A549 treated with AZD9567 at 1 μM for 4 hours (cell line): ENCODE results near the gene CD40. TPM values are rescaled to one million over a fixed set of nuclear protein-coding genes. Genes with fewer than 3 reads are reported as not detected.

Source experiments
- total RNA-seq: library from RNA; stranded (reverse); fragments of 200-300 nt; extraction: Qiagen RNA extraction; gene quantifications from 5 replicates; pipeline ENCODE4 v1.2.3, GENCODE V29; 2022; ENCODE audit not compliant: insufficient read depth

CD40 gene
- 4.1 to 6.3 TPM (median 4.7 TPM) in 5 replicates for total RNA-seq

DNA sequence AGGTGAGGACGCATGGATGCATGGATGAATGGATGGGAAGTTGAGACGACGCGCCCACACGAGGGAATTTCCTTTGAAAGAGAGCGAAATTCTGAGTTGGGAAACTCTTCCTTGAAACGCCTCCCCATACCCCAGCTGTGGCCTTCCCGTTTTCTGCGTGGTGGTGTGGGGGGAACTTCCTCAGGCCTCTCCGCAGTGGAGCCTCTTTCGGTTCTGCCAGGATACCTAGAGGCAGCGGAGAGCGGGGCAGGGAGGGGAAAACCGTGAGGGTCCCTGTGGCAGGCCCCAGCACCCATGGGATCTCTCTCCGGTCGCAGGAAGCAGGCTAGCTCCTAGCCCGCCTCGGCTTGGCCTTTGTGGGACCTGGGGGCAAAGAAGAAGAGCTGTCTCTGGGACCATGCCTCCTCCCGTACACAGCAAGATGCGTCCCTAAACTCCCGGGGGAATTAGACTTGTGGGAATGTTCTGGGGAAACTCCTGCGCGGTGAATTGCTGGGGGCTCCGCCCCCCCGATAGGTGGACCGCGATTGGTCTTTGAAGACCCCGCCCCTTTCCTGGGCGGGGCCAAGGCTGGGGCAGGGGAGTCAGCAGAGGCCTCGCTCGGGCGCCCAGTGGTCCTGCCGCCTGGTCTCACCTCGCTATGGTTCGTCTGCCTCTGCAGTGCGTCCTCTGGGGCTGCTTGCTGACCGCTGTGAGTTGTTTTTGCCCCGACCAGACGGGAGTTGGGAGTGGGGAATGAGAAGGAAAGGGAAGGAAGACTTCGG, at the start of gene CD40:
CD40 (plus strand) TSS at position 611 of the 764 bp plus-strand sequence; CDS start at position 641, 30 bp downstream.

DNA sequence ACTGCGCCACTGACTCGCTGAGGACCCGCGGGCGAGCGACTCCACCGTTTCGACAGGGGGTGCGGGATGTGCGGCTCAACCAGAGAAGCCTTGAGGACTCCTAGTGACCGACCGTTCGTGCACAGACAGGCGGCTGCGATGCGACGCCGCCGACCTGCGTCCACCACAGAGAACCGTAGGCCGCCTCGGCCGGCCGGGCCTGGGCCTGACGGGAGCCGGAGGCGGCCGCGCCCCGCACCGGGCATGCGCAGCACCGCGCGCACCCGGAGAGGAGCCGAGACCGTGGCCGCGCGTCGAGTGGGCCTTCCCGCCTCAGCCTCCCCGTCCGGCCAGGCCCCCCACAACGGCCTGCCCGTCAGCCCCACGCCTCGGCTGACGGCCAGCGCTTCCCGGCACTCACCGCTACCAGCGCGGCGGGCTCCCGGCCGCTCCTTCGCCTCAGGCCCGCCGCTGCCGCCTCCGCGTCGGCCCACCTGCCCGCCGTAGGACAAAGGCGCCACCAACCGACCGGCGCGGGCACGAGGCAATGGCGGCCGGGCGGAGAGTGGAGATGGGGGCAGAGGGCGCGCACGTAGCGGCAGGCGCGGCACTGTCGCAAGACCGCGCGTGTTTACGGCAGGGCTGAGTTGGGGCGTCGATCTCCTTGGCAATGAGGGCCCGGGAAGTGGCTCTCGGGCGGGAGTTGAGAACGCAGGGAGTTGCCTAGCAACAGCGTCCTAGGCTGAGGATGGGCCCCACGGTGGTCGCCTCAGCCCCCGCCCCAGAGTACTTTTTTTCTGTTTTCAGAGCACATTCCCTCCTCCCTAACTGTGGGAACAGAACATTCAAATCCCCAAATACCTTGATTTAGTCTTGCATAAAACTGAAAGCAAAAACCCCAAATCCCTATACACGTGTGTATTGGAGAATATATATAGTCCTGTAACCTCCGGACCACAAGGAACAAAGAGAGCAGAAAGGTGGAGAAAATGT, 28.4 kb upstream of the CD40 start, which contains the start of gene NCOA5:
NCOA5 (minus strand) TSS at position 546 of the 972 bp plus-strand sequence. CDS start 10,538 bp downstream, outside the sequence.

Other genes with a start within 250 kb of the CD40 start
- gene ZSWIM1, start 237.1 kb upstream of the CD40 start, total RNA-seq, result 5.2 to 8.3 TPM (median 5.8 TPM) in 5 replicates
- 0.22 to 0.46 TPM (median 0.36 TPM) in 4 of 5 replicates, not detected in the other for gene SPATA25, start 230.7 kb upstream of the CD40 start, total RNA-seq
- 0.95 to 1.3 TPM (median 1.1 TPM) in 4 of 5 replicates, not detected in the other for gene NEURL2, start 227.1 kb upstream of the CD40 start, total RNA-seq
- 102 to 120 TPM (median 111 TPM) in 5 replicates for gene CTSA, start 227.0 kb upstream of the CD40 start, total RNA-seq
- gene PLTP, start 206.2 kb upstream of the CD40 start, total RNA-seq, result 1.6 to 1.9 TPM (median 1.7 TPM) in 4 of 5 replicates, not detected in the other
- gene PCIF1, start 183.6 kb upstream of the CD40 start, total RNA-seq, result 36.5 to 38.0 TPM (median 37.0 TPM) in 5 replicates
- gene ZNF335, start 146.1 kb upstream of the CD40 start, total RNA-seq, result 8.3 to 9.8 TPM (median 9.5 TPM) in 5 replicates
- 0.33 to 0.62 TPM (median 0.40 TPM) in 4 of 5 replicates, not detected in the other for gene MMP9, start 109.4 kb upstream of the CD40 start, total RNA-seq
- gene SLC12A5, start 89.1 kb upstream of the CD40 start, total RNA-seq, result 8.8 to 19.1 TPM (median 13.8 TPM) in 5 replicates
- gene NCOA5, start 28.4 kb upstream of the CD40 start, total RNA-seq, result 22.8 to 27.7 TPM (median 23.1 TPM) in 5 replicates
- 0.03 to 0.05 TPM (median 0.05 TPM) in 3 of 5 replicates, not detected in the others for gene CDH22, start 190.2 kb downstream of the CD40 start, total RNA-seq